Skin epidermis (tissue), 12 donors: ENCODE results near the gene PKHD1.

Source experiments
- H3K27ac ChIP-seq, 21 experiments: fragments of 200-600 bp; sonication (generic) in 11 of 21; one replicate each; pipeline ENCODE4 v1.5.0; 2020; ENCODE audit warnings: mild to moderate bottlenecking in 3 of 21, inconsistent platforms in 2 of 21, moderate library complexity in 2 of 21
- H3K4me3 ChIP-seq, 7 experiments: fragments of 200-600 bp; sonication (generic) in 2 of 7; one replicate each; pipeline ENCODE4 v1.5.0; 2020; ENCODE audit warnings: inconsistent platforms in 2 of 7, mild to moderate bottlenecking in 2 of 7, moderate library complexity in 1 of 7

Gene PKHD1

DNA sequence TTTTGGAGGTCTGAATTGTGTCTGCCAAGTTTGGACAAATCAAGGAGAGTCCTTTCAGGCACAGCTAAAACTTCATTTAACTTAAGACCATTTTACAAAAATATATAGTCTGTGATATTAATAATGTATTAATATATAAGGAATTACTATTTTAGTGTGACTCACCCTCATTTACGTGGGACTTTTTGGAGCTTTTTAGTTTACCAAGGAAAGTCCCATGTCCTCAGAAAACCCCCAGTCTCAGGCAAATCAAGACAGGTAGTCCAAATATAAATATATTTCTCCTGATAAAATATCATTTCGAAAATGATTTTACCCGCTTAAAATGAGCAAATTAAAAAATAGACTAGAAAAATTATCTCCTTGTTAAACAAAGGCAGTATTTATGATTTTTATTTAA lies 479.0 kb downstream of the PKHD1 start:
- no peak overlapping the region for H3K4me3 ChIP-seq
- no peak overlapping the region for H3K27ac ChIP-seq

DNA sequence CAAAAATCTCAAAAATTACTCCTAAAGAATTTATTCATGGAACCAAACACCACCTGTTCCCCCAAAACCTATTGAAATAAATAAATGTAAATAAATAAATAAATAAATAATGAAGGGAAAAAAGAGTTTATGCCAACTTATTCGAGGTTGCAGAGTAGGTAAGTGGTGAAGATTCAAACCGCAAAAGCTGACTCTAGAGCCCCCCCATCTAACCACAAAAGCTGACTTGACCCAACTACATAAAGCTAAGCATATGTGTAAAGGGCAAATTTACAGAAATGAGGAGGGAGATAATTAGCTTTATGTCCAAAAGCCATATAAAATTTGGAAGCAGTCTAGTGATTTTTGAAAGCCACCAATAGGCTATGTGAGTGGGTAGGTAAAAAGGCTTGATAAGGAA lies 486.9 kb downstream of the PKHD1 start:
- no peak overlapping the region for H3K4me3 ChIP-seq
- H3K27ac ChIP-seq: no peak overlapping the region

DNA sequence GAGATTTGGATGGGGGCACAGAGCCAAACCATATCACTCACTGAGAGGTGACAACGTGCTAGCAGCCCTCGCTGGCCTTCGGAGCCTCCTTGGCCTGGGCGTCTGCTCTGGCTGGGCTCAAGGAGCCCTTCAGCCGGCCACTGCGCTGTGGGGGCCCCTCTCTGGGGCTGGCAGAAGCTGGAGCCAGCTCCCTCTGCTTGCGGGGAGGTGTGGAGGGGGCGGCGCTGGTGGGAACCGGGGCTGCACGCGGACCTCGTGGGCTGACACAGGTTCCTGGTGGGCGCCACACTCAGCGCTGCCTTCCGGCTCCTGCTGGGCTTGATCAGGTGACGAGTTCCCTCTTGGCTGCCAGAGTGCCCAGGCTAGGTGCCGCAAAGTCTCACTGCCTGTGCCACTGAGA lies 489.2 kb downstream of the PKHD1 start:
- no peak overlapping the region for H3K27ac ChIP-seq
- H3K4me3 ChIP-seq: no peak overlapping the region

GRCh38 chr6:51594981-51595380 lies 492.4 kb downstream of the PKHD1 start:
- Histone ChIP-seq H3K4me3 (no peak overlapping the region), H3K27ac (no peak overlapping the region)

DNA sequence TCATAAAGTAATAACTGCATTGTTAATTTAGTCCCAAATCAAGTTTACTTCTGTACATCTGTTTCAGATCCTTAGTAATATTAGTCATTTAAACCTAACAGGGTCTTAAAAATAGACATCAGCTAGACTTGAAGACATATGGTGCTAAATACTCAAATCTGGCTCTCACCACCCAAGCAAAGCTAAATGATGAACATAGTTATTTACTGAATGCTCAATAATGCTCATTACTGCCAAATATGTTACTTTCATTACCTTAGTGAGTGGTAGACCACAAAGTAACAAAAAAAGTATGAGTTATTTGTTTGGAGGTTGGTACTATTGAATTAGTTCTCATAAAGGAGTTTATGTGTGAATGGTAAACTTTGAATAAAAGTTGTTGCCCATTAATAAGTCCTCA lies 502.1 kb downstream of the PKHD1 start:
- H3K27ac ChIP-seq: no peak overlapping the region
- no peak overlapping the region for H3K4me3 ChIP-seq

GRCh38 chr6:51584163-51584562 lies 503.2 kb downstream of the PKHD1 start:
- H3K4me3 ChIP-seq: no peak overlapping the region
- H3K27ac ChIP-seq: no peak overlapping the region

DNA sequence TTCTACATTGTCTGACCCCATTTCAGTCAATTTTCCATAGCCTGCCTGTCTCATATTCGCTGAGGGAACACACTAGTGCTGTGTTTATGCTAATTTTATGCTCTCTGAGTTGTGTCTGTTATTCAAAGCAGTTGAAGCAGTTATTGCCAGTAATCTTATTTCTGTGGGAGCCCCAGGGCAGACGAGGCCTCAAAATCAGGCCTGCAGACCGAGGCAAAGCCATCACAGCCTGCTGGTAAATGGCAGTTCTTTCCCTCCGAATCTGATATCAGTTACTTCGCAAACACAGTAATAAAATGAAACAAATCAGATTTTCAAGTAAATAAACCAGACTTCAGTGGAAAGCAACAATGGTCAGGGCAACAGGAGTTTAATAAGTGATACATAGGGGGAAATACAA lies 508.4 kb downstream of the PKHD1 start:
- no peak overlapping the region for H3K27ac ChIP-seq
- no peak overlapping the region for H3K4me3 ChIP-seq

DNA sequence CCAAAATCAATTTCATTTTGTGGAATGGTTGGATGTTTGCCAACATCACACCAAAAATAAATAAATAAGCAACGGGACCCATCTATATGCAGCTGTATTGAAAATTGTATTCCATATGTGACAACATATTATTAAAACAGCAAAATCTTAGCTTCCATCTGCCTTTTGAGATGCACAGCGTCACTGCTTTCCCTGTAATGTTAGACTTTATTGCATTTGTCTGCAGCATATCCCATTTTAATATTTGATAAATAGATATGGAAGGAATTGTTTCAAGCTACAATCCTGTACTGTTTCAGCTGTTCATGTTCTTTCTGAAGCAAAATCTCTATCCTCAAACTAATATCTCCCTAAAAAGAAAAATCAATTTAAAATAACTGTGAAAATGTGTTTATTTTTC lies 509.1 kb downstream of the PKHD1 start:
- Histone ChIP-seq H3K4me3 (no peak overlapping the region), H3K27ac (no peak overlapping the region)

GRCh38 chr6:51574040-51574439 lies 513.4 kb downstream of the PKHD1 start:
- Histone ChIP-seq H3K4me3 (no peak overlapping the region), H3K27ac (no peak overlapping the region)

- H3K27ac ChIP-seq: no peak overlapping the region
- no peak overlapping the region for H3K4me3 ChIP-seq
Observed at GRCh38 chr6:51571168-51571567, 516.2 kb downstream of the PKHD1 start.

GRCh38 chr6:51570168-51570921 lies 517.1 kb downstream of the PKHD1 start:
- H3K27ac ChIP-seq: no peak overlapping the region
- H3K4me3 ChIP-seq: no peak overlapping the region

DNA sequence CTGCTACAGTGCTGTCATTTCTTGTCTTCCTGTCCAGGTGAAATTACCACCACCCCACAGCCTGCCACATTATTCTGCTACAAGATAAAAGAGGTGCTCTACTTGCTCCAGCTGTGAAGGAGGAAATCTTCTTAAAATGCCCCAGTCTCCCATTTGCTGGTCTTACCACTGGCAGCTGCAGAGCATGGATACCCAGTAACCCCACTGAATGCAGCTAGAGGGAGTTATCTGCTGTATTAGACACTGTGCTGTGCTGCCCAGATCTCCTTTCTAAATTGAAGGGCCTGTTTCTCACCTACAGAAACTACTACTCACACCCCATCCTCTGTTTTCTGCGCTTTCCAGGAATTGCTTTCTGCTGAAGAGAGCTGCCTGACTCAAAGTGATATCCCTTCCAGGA lies 517.8 kb downstream of the PKHD1 start:
- Histone ChIP-seq H3K4me3 (no peak overlapping the region), H3K27ac (no peak overlapping the region)

- H3K27ac ChIP-seq: no peak overlapping the region
- H3K4me3 ChIP-seq: no peak overlapping the region
Observed at GRCh38 chr6:51568771-51569170, 518.6 kb downstream of the PKHD1 start.

DNA sequence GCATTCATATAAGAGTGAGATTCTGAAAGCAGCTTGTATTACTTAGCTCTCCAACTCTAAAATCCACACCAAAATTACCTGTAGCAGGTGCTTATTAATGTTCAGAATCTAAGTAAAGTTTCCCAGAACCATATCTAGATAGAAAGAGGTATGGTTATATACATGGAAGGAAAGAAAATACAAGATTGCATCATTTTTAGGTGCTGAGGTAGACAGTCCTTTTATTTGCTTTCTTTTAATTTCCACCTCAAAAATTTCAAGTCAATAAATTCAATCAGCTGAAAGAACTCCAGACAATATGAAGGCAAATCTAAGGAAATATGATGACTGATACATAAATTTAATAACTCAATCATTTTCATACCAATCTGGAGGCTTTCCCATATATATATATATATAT lies 521.9 kb downstream of the PKHD1 start:
- Histone ChIP-seq H3K27ac (no peak overlapping the region), H3K4me3 (no peak overlapping the region)
